ENCODE results near the gene AAK1.

AAK1 gene

GRCh38 chr2:69680001-69680675 is 36.6 kb upstream of the AAK1 start:
- H3F3A ChIP-seq (ENCODE audit: control insufficient read depth, insufficient read depth), result no peaks in the 10 kb centered on the region
- H3K4me2 ChIP-seq (ENCODE audit: low read length), result no peak overlapping the region
- no peaks in the 10 kb centered on the region for H3K79me2 ChIP-seq (ENCODE audit: control insufficient read depth, low read length)
- H3K9me3 ChIP-seq (ENCODE audit: control insufficient read depth, insufficient read depth, low read length), result no peaks in the 10 kb centered on the region
- H3K9me2 ChIP-seq (replicated peaks; ENCODE audit: control insufficient read depth, low read length), result no peaks in the 10 kb centered on the region
- TF ChIP-seq EZH2phosphoT487 (IDR thresholded peaks at IDR 0.05; ENCODE audit: borderline replicate concordance, low read length) (no peak), CTCF (IDR thresholded peaks at IDR 0.05; ENCODE audit: low read depth, low read length, poor library complexity, severe bottlenecking) (no peak)
- peaks cover 39% of the 10 kb centered on the region for H3K27me3 ChIP-seq (ENCODE audit: control insufficient read depth, low read length)
- H3K27ac ChIP-seq (ENCODE audit: low read depth, low read length), result no peak overlapping the region
- H3K4me3 ChIP-seq (ENCODE audit: low read length), result no peak overlapping the region
- H3K36me3 ChIP-seq (ENCODE audit: control insufficient read depth, low read length), result no peaks in the 10 kb centered on the region
- peaks cover 6% of the 10 kb centered on the region for H3K4me1 ChIP-seq (ENCODE audit: control insufficient read depth, low read length)
- no peaks in the 10 kb centered on the region for H4K20me1 ChIP-seq (ENCODE audit: control insufficient read depth, insufficient read depth, low read depth, low read length)

- Histone ChIP-seq H3F3A (ENCODE audit: control insufficient read depth, insufficient read depth) (no peaks in the 10 kb centered on the region), H3K9me3 (ENCODE audit: control insufficient read depth, insufficient read depth, low read length) (no peaks in the 10 kb centered on the region), H3K9me2 (replicated peaks; ENCODE audit: control insufficient read depth, low read length) (no peaks in the 10 kb centered on the region), H3K4me1 (ENCODE audit: control insufficient read depth, low read length) (peaks cover under 1% of the 10 kb centered on the region; the same call in 1 of the 2 replicates), H3K27me3 (ENCODE audit: control insufficient read depth, low read length) (peaks cover 20% of the 10 kb centered on the region), H3K79me2 (ENCODE audit: control insufficient read depth, low read length) (no peaks in the 10 kb centered on the region), H3K4me3 (ENCODE audit: low read length) (no peak overlapping the region), H3K36me3 (ENCODE audit: control insufficient read depth, low read length) (no peaks in the 10 kb centered on the region), H4K20me1 (ENCODE audit: control insufficient read depth, insufficient read depth, low read depth, low read length) (no peaks in the 10 kb centered on the region), H3K4me2 (ENCODE audit: low read length) (no peak overlapping the region), H3K27ac (ENCODE audit: low read depth, low read length) (no peak overlapping the region)
- TF ChIP-seq CTCF (IDR thresholded peaks at IDR 0.05; ENCODE audit: low read depth, low read length, poor library complexity, severe bottlenecking), result no peak
- TF ChIP-seq EZH2phosphoT487 (IDR thresholded peaks at IDR 0.05; ENCODE audit: borderline replicate concordance, low read length), result no peak
Measured at GRCh38 chr2:69677914-69678313, 34.4 kb upstream of the AAK1 start.

GRCh38 chr2:69676146-69676545 is 32.6 kb upstream of the AAK1 start:
- H3K9me2 ChIP-seq (replicated peaks; ENCODE audit: control insufficient read depth, low read length), result no peaks in the 10 kb centered on the region
- no peaks in the 10 kb centered on the region for H3K9me3 ChIP-seq (ENCODE audit: control insufficient read depth, insufficient read depth, low read length)
- H4K20me1 ChIP-seq (ENCODE audit: control insufficient read depth, insufficient read depth, low read depth, low read length), result no peaks in the 10 kb centered on the region
- H3F3A ChIP-seq (ENCODE audit: control insufficient read depth, insufficient read depth), result no peaks in the 10 kb centered on the region
- peaks cover 18% of the 10 kb centered on the region for H3K27me3 ChIP-seq (ENCODE audit: control insufficient read depth, low read length)
- no peaks in the 10 kb centered on the region for H3K4me1 ChIP-seq (ENCODE audit: control insufficient read depth, low read length)
- no peak overlapping the region for H3K27ac ChIP-seq (ENCODE audit: low read depth, low read length)
- no peak for TF ChIP-seq EZH2phosphoT487 (IDR thresholded peaks at IDR 0.05; ENCODE audit: borderline replicate concordance, low read length)
- no peak for TF ChIP-seq CTCF (IDR thresholded peaks at IDR 0.05; ENCODE audit: low read depth, low read length, poor library complexity, severe bottlenecking)
- H3K4me3 ChIP-seq (ENCODE audit: low read length), result no peak overlapping the region
- no peaks in the 10 kb centered on the region for H3K36me3 ChIP-seq (ENCODE audit: control insufficient read depth, low read length)
- H3K4me2 ChIP-seq (ENCODE audit: low read length), result no peak overlapping the region
- H3K79me2 ChIP-seq (ENCODE audit: control insufficient read depth, low read length), result no peaks in the 10 kb centered on the region

All from DOHH2 (cell line).